Stimulated activated CD4-positive, alpha-beta T cell treated with anti-CD3 and anti-CD28 coated beads, Interleukin-12 subunit alpha, Interleukin-12 subunit beta, amount 100 ng/mL, for 4 hours (primary cell): Measurements from ENCODE around the gene ZNF230.

Experiments
- DNase-seq: peaks from one replicate; pipeline ENCODE4 v3.0.0-alpha.2; 2020

The ZNF230 gene

GRCh38 chr19:44002566-44003460 is at the start of gene ZNF230:
Gene ZNF230 (plus strand): TSS chr19:44002957. CDS start chr19:44007079, 4,122 bp downstream.
- DNase-seq = peak; percentile 69

GRCh38 chr19:43956827-43957226 is 45.9 kb upstream of the ZNF230 start:
- no peak for DNase-seq

- DNase-seq = no peak
Measured at GRCh38 chr19:43957891-43958290, 44.9 kb upstream of the ZNF230 start.

DNA sequence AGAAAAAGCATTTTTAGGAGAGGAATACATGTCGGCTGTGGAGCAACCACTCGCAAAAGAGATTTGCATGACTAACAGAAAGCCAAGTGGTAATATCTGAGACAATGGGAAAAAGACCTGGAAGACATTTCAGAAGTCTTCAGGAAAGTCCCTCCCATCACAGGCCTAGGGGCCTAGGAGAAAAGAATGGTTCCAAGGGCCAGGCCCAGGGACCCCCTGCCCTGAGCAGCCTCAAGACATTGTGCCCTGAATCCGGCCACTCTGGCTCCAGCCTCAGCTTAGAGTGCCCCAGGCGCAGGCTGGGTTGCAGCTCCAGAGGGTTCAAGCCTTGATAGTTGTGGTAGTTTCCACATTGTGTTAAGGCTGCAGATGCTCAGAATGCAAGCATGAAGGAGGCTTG is 42.3 kb upstream of the ZNF230 start:
- DNase-seq = no peak

- DNase-seq = no peak
Measured at GRCh38 chr19:43966079-43966694, 36.6 kb upstream of the ZNF230 start.

- no peak for DNase-seq
Measured at GRCh38 chr19:43976732-43977131, 26.0 kb upstream of the ZNF230 start.

DNA sequence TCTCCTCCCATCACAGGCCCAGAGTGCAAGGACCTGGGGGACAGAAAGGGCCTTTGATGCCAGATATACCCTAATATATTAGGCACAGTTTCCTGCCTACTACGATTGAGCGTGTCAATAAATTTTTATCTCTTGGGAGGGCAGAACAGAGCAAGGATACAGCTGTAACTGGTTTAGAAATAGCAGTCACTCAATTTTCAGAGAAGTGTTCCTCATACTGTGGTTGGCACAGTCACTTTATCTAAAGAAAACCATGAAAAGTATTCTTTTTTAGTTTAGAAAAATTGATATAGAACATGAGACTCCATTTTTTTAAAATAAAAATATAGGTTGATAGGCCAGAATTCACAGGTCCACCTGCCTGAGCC is 19.2 kb upstream of the ZNF230 start:
- no peak for DNase-seq

DNA sequence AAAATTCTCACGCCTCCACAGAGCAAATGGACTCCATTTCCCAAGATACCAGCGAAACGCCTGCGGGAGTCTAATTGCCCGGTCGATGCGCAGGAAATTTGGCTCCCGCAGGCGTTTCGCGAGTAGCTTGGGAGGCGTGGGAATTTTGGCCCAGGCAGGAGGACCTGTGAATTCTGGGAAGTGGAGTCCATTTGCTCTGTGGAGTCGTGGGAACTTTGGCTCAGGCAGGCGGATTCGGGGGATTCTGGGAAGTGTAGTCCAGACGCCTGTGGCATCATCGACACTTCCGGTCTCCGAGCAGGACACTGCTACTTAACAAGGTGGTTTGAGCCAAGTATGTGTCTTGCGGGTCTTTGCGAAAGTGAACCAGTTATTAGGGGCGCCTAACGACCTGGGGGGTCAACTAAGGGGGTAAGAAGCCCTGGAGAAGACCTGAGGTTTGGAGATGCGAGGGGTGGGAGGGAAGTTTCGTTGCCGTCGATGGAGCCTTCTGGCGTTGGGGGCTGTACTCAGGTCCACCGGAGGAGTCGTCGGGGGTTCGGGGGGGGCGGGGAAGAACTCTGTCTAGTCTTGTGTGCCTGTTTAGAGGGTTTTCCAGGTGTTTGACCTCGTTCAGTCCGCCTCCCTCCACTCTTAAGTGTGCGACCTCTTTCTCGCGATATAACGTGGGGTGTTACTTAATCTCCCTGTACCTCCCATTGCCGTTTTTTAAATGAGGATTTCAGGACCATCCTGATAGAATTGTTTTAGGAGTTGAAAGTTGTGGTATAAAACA is 18.7 kb upstream of the ZNF230 start, which contains the start of gene ZNF155:
Gene ZNF155 (plus strand): TSS at position 277 of the 775 bp plus-strand sequence. CDS start 4,356 bp downstream, outside the sequence.
- DNase-seq = peak; percentile 59

GRCh38 chr19:43984687-43985000 is 18.1 kb upstream of the ZNF230 start:
- DNase-seq = no peak

DNA sequence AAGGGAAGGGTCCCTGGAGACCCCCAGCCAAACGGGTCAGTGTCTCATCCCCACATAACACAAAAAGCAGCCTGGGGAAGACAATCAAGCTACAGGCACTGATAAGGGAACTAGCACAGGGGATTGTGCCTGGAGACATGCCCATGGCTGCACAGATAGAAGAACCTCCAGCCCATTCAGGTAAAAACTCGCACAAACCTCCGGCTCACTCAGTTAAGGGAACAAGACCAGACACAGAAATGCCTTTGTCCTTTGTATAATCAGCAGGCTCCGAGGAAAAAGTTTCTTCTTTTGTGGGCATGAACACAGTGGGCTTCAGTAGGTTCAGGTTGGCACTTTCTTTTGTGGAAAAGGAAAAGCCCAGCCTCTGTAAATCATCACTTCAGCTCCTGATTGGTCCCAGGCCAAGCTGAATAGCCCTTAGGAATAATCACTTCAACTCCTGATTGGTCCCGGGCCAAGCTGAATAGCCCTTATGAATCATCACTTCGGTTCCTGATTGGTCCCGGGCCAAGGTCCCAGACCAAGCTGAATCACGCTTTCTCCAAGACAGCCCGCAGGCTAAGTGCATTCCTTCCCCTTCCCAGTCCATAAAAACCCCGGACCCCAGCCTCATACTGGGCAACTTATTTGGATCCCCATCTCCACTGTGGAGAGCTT is 5.0 kb upstream of the ZNF230 start:
- no peak for DNase-seq

DNA sequence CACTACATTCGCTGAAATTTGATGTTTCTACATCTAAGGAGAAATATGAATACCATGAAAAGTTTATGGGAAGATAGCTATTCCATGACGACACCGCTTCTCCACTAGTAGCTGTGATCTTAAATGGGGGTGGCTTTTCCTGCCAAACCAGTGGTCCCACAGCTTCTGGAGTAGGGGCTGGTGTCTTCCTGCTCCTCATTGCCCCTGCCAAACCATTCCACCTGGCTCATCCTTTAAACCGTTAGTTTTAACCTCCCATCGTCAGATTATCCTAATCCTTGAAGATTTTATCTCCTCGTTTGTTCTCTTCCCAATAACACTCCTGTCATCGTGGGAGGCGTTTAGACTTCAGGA is 568 bp upstream of the ZNF230 start:
- no peak for DNase-seq

DNA sequence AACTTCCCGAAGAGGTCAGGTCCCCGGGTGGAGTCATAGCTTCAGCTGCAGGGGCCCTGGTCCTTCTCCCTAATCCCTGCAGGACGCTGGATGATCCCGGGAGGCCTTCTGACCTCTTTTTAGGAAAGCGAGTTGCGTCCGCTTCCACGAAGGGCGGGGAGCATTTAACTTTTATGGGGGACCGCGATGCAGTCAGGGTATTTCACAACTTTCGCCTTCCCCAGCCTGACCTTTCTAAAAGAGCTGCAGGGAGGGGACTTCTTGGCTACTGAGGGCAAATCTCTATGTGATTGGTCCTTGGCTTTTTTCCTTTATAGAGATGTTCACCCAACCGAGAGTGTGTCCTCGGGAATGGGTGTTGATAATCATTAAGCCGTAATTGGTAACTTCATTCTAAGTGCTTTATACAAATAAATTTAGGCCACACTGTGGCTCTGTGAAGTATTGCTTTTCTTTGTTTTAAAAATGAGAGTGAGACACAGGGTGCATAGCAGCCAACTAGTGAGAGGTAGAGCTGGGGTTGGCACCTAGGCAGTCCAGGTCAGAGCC is 778 bp downstream of the ZNF230 start:
- DNase-seq = no peak

- no peak for DNase-seq
Measured at GRCh38 chr19:44005973-44006372, 3.2 kb downstream of the ZNF230 start.

- no peak for DNase-seq
Measured at GRCh38 chr19:44007473-44007872, 4.7 kb downstream of the ZNF230 start.

DNA sequence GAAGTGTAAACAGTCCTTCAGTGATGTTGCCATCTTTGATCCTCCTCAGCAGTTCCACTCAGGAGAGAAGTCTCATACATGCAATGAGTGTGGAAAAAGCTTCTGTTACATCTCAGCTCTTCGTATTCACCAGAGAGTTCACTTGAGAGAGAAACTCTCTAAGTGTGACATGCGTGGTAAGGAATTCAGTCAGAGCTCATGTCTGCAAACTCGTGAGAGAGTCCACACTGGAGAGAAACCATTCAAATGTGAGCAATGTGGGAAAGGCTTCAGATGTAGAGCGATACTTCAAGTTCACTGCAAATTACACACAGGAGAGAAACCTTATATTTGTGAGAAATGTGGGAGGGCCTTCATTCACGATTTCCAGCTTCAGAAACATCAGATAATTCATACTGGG is 7.7 kb downstream of the ZNF230 start:
- no peak for DNase-seq

GRCh38 chr19:44019498-44019897 is 16.7 kb downstream of the ZNF230 start:
- no peak for DNase-seq

DNA sequence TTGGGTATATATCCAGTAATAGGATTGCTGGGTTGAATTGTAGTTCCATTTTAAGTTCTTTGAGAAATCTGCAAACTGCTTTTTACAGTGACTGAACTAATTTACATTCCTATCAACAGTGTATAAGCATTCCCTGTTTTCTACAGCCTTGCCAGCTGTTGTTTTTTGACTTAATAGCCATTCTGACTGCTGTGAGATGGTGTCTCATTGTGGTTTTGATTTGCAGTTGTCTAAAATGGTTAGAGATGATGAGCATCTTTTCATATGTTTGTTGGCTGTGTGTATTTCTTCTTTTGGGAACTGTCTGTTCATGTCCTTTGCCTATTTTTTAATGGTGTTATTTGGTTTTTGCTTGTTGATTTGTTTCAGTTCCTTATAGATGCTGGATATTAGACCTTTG is 18.5 kb downstream of the ZNF230 start:
- no peak for DNase-seq

GRCh38 chr19:44024900-44025216 is 22.1 kb downstream of the ZNF230 start:
- DNase-seq = no peak

GRCh38 chr19:44025217-44025936 is 22.6 kb downstream of the ZNF230 start, which contains the start of gene ZNF222:
Gene ZNF222 (plus strand): TSS chr19:44025379. CDS start chr19:44025437, 58 bp downstream.
- peak; percentile 66 for DNase-seq

- no peak for DNase-seq
Measured at GRCh38 chr19:44026622-44027021, 23.9 kb downstream of the ZNF230 start.

DNA sequence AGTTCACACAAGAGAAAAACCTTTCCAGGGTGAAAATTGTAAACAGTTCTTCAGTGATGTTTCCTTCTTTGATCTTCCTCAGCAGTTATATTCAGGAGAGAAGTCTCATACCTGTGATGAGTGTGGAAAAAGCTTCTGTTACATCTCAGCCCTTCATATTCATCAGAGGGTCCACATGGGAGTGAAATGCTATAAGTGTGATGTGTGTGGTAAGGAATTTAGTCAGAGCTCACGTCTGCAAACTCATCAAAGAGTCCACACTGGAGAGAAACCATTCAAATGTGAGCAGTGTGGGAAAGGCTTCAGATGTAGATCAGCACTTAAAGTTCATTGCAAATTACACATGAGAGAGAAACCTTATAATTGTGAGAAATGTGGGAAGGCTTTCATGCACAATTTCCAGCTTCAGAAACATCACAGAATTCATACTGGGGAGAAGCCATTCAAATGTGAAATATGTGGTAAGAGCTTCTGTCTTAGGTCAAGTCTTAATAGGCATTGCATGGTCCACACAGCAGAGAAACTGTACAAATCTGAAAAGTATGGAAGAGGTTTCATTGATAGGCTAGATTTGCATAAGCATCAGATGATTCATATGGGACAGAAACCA is 29.3 kb downstream of the ZNF230 start:
- DNase-seq = no peak

GRCh38 chr19:44042147-44042546 is 39.4 kb downstream of the ZNF230 start:
- DNase-seq = no peak
